ENCODE data around the gene SYT15. TPM values are rescaled to one million over a fixed set of nuclear protein-coding genes. Genes with fewer than 3 reads are reported as not detected.

Gene SYT15
- 0.31 TPM for total RNA-seq

DNA sequence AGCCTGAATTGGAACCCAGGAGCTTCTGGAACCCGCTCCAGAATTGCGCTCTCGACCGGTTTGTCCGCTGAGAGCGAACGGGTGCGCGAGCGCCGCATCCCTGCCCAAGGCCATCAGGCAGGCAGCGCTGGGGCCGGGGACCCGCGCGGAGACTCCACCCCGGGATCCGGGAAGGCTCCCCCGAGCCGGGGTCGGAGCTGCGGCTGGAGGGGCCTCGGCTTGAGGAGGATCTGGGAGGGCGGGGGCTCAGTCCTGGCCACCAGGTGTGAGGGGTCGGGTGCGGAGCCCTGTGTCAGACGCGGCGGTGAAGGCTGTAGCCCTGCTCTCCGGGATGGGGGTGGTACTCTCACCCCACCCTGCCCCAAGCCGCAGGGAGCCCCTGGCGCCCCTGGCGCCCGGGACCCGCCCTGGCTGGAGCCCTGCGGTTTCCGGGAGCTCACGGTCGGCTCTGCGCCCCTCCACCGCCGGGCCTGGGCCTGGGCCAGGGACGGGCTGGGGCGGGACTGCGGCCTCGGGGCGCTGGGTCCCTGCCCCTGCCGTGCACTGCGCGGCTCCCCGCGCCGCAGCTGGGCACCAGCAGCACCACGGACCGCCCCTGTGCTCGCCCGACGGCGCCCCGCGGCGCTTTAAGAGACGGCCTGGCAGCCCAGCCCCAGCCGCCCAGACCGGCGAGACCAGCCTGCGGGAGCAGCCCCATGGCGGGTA, at the start of gene SYT15:
Gene SYT15, plus strand, starts transcription at position 655 of the 705 bp plus-strand sequence. Its CDS starts 41 bp downstream, at position 696.

DNA sequence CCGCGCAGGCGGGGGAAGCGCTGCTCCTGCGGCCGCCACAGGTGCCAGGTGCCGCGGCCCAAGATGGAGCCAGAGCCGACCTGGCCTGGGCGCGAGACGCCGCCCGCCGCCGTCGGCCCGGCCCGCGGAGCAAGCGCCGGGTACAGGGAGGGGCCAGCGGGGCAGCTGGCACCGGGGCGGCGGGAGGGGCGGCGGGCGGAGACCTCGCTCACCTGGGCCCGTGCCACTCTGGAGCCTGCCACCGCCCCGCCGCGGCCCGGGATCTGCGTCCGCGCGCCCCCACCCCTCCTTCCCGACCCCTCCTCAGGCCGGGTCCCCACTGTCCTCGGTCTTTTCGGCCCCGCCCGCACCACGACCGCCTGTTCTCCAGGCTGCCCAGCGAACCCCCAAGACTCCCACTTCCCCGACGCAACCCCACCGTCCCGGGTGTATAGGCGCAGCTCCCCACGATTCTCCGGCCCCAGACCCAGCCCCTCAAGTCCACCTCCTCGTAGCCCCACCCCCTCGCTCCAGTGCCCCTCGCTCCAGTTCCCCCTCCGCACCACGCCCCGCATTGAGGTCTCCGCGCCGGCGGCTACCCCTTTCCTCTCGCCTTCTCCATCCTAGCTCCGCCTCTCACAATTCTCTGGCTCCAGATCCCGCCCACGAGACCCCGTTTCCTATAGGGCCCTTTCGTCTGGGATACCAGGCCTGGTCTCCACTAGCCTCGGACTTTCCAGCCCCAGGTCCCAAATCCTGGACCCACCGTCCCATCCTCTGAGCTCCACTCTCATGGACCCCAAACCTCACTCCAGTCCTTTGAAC, 22.2 kb upstream of the SYT15 start, which contains the start of gene GPRIN2:
Gene GPRIN2, minus strand, starts transcription at position 144 of the 804 bp plus-strand sequence. CDS start 5,922 bp downstream, outside the sequence.

Other genes with a start within 250 kb of the SYT15 start
- gene ANXA8L1, start 203.4 kb upstream of the SYT15 start, total RNA-seq: not detected
- not detected for gene NPY4R, start 113.2 kb upstream of the SYT15 start, total RNA-seq
- gene GPRIN2, start 22.5 kb upstream of the SYT15 start, total RNA-seq: 36.6 TPM

All from parietal lobe (tissue), 1 donor.